H1 (cell line): ENCODE results near the gene KCTD4. TPM values are rescaled to one million over a fixed set of nuclear protein-coding genes. Genes with fewer than 3 reads are reported as not detected.

Experiments used
- CTCF ChIA-PET: fragments of 300-600 bp; sonication (Branson Sonifier 250); formaldehyde crosslinking; loops from one replicate; lab custom pipeline; 2021; ENCODE audit not compliant: partially characterized antibody; lab: Charles Lee
- POLR2A ChIA-PET: fragments of 300-600 bp; sonication (Branson Sonifier 250); formaldehyde crosslinking; loops from one replicate; lab custom pipeline; 2021; ENCODE audit warnings: inconsistent platforms; ENCODE audit not compliant: partially characterized antibody; lab: Charles Lee
- DNase-seq, 2 experiments: peaks; one replicate each; pipeline versions ENCODE4 v3.0.0 to v3.0.0-alpha.2; 2010 to 2022; ENCODE audit warnings: low spot score in 2 of 2, low read depth in 1 of 2, mixed read lengths in 1 of 2
- FAIRE-seq: peaks from 2 replicates; lab custom pipeline; 2011; peaks lifted over from hg19 to GRCh38; lab: Jason Lieb, UNC
- H2AFZ ChIP-seq: 2 replicates; pipeline ENCODE4 v1.8.1; 2012; ENCODE audit warnings: low read length, inconsistent platforms
- H2AK5ac ChIP-seq: 2 replicates; pipeline ENCODE4 v1.6.1; 2013; ENCODE audit warnings: low read depth, low read length
- H2BK120ac ChIP-seq: replicated peaks from 2 replicates; pipeline ENCODE3; 2013; ENCODE audit warnings: low read depth, low read length, inconsistent platforms
- H2BK12ac ChIP-seq: 2 replicates; pipeline ENCODE4 v1.6.1; 2013; ENCODE audit warnings: low read depth, low read length
- H2BK15ac ChIP-seq: 2 replicates; pipeline ENCODE4 v1.6.1; 2013; ENCODE audit warnings: low read length
- H2BK20ac ChIP-seq: 2 replicates; pipeline ENCODE4 v1.6.1; 2013; ENCODE audit warnings: low read length
- H2BK5ac ChIP-seq: 2 replicates; pipeline ENCODE4 v1.6.1; 2013; ENCODE audit warnings: low read depth, low read length
- H3K14ac ChIP-seq: 2 replicates; pipeline ENCODE4 v1.6.1; 2013; ENCODE audit warnings: inconsistent platforms; ENCODE audit not compliant: insufficient read length
- H3K18ac ChIP-seq: 2 replicates; pipeline ENCODE4 v1.6.1; 2013; ENCODE audit warnings: low read length; ENCODE audit errors: extremely low read depth
- H3K23ac ChIP-seq: 2 replicates; pipeline ENCODE4 v1.6.1; 2013; ENCODE audit warnings: inconsistent platforms; ENCODE audit not compliant: insufficient read length
- H3K23me2 ChIP-seq: 2 replicates; pipeline ENCODE4 v1.6.1; 2013; ENCODE audit warnings: low read depth, low read length
- H3K27ac ChIP-seq: 2 replicates; pipeline ENCODE4 v1.6.1; 2011; ENCODE audit warnings: low read depth, low read length, inconsistent platforms
- H3K27me3 ChIP-seq, 4 experiments: replicated peaks in 1 of 4; 1 replicate in 1 of 4; 2 replicates in 3 of 4; pipeline versions ENCODE4 v1.6.1 to v1.8.1; 2011 to 2013; ENCODE audit warnings: low read length in 3 of 4, mild to moderate bottlenecking in 3 of 4, inconsistent platforms in 2 of 4, mixed read lengths in 2 of 4, moderate library complexity in 1 of 4; ENCODE audit not compliant: control insufficient read depth in 3 of 4, insufficient read depth in 3 of 4; ENCODE audit errors: extremely low read depth in 1 of 4
- H3K36me3 ChIP-seq, 4 experiments: 2 replicates each; pipeline versions ENCODE4 v1.6.1 to v1.8.1; 2011 to 2013; ENCODE audit warnings: mild to moderate bottlenecking in 4 of 4, low read length in 3 of 4, moderate library complexity in 2 of 4, control low read depth in 1 of 4, inconsistent platforms in 1 of 4; ENCODE audit not compliant: insufficient read depth in 4 of 4, control insufficient read depth in 2 of 4
- H3K4ac ChIP-seq: replicated peaks from 2 replicates; pipeline ENCODE3; 2013; ENCODE audit warnings: low read length, low read depth, mixed read lengths, inconsistent platforms; ENCODE audit not compliant: insufficient read length
- H3K4me1 ChIP-seq, 4 experiments: replicated peaks in 1 of 4; 1 replicate in 1 of 4; 2 replicates in 3 of 4; pipeline versions ENCODE4 v1.6.1 to v1.8.1; 2011 to 2013; ENCODE audit warnings: low read length in 3 of 4, inconsistent platforms in 2 of 4, mixed read lengths in 1 of 4; ENCODE audit not compliant: insufficient read depth in 4 of 4, control insufficient read depth in 3 of 4
- H3K4me2 ChIP-seq, 2 experiments: 2 replicates each; pipeline versions ENCODE4 v1.6.1 to v1.8.1; 2011 to 2013; ENCODE audit warnings: low read depth in 2 of 2, low read length in 2 of 2, control low read depth in 1 of 2, inconsistent platforms in 1 of 2, mild to moderate bottlenecking in 1 of 2; ENCODE audit not compliant: insufficient read depth in 1 of 2
- H3K4me3 ChIP-seq, 4 experiments: fragments of 200-600, 300-600 bp in 1 of 4; sonication (generic), shearing (Covaris generic), sonication (Bioruptor Twin) in 1 of 4; 2 replicates each; pipeline versions ENCODE4 v1.5.1 to v1.8.1; 2011 to 2016; ENCODE audit warnings: low read length in 4 of 4, low read depth in 3 of 4, control low read depth in 2 of 4, inconsistent platforms in 2 of 4, mild to moderate bottlenecking in 2 of 4, mixed read lengths in 1 of 4, moderate library complexity in 1 of 4; ENCODE audit not compliant: insufficient read depth in 2 of 4; ENCODE audit errors: extremely low read depth in 1 of 4
- H3K56ac ChIP-seq: replicated peaks from 2 replicates; pipeline ENCODE3; 2013; ENCODE audit warnings: low read depth, mild to moderate bottlenecking, mixed read lengths, low read length, inconsistent platforms; ENCODE audit not compliant: insufficient read length
- H3K79me1 ChIP-seq: 2 replicates; pipeline ENCODE4 v1.6.1; 2013; ENCODE audit warnings: low read depth, low read length, control low read depth
- H3K79me2 ChIP-seq, 2 experiments: 2 replicates each; pipeline versions ENCODE4 v1.6.1 to v1.8.1; 2012 to 2013; ENCODE audit warnings: low read length in 2 of 2, mild to moderate bottlenecking in 2 of 2, inconsistent platforms in 1 of 2; ENCODE audit not compliant: insufficient read depth in 2 of 2, control insufficient read depth in 1 of 2
- H3K9ac ChIP-seq, 4 experiments: replicated peaks in 1 of 4; 1 replicate in 1 of 4; 2 replicates in 3 of 4; pipeline versions ENCODE4 v1.6.1 to v1.8.1; 2011 to 2013; ENCODE audit warnings: low read depth in 3 of 4, low read length in 3 of 4, control low read depth in 2 of 4, mild to moderate bottlenecking in 2 of 4, moderate library complexity in 2 of 4, inconsistent platforms in 1 of 4; ENCODE audit errors: extremely low read depth in 1 of 4
- H3K9me3 ChIP-seq, 2 experiments: 2 replicates each; pipeline versions ENCODE4 v1.6.1 to v1.8.1; 2012 to 2013; ENCODE audit warnings: mild to moderate bottlenecking in 2 of 2, moderate library complexity in 2 of 2, control low read depth in 1 of 2, inconsistent platforms in 1 of 2, low read depth in 1 of 2, low read length in 1 of 2, mixed read lengths in 1 of 2; ENCODE audit not compliant: insufficient read depth in 2 of 2
- H4K20me1 ChIP-seq, 2 experiments: replicated peaks in 1 of 2; 2 replicates each; pipeline versions ENCODE3 to v1.8.1; 2011 to 2013; ENCODE audit warnings: inconsistent platforms in 2 of 2, low read length in 2 of 2, mild to moderate bottlenecking in 1 of 2; ENCODE audit not compliant: insufficient read depth in 2 of 2, control insufficient read depth in 1 of 2
- H4K5ac ChIP-seq: 2 replicates; pipeline ENCODE4 v1.6.1; 2013; ENCODE audit warnings: low read length, low read depth, mixed read lengths, inconsistent platforms; ENCODE audit not compliant: insufficient read length
- H4K8ac ChIP-seq: 2 replicates; pipeline ENCODE4 v1.8.0; 2013; ENCODE audit warnings: mild to moderate bottlenecking, moderate library complexity, low read length, inconsistent platforms; ENCODE audit not compliant: insufficient read depth; ENCODE audit errors: extremely low read depth
- H4K91ac ChIP-seq: replicated peaks from 2 replicates; pipeline ENCODE3; 2013; ENCODE audit warnings: low read length, mixed read lengths, inconsistent platforms; ENCODE audit not compliant: insufficient read length
- CHD2 ChIP-seq: IDR thresholded peaks from 2 replicates; pipeline ENCODE4 v1.6.1; 2012; ENCODE audit warnings: low read length, improper control_type of control experiment
- CREB1 ChIP-seq: IDR thresholded peaks from 2 replicates; pipeline ENCODE4 v1.6.1; 2012; ENCODE audit warnings: inconsistent platforms
- CTBP2 ChIP-seq: IDR thresholded peaks from 2 replicates; pipeline ENCODE4 v1.7.0; 2011; ENCODE audit warnings: borderline replicate concordance, mild to moderate bottlenecking, moderate library complexity, mixed read lengths, low read length; ENCODE audit not compliant: insufficient read depth, insufficient read length
- HDAC6 ChIP-seq: IDR thresholded peaks from one replicate; pipeline ENCODE4 v1.7.1; 2012; ENCODE audit warnings: low read depth, mild to moderate bottlenecking, inconsistent platforms, low read length, moderate library complexity
- JUN ChIP-seq: IDR thresholded peaks from 2 replicates; pipeline ENCODE4 v1.6.1; 2011; ENCODE audit warnings: low read depth, mild to moderate bottlenecking, improper control_type of control experiment, low read length
- KDM4A ChIP-seq: IDR thresholded peaks from one replicate; pipeline ENCODE4 v1.7.1; 2012; ENCODE audit warnings: low read depth, mild to moderate bottlenecking, moderate library complexity, low read length, inconsistent platforms; ENCODE audit not compliant: severe bottlenecking
- MAFK ChIP-seq: IDR thresholded peaks from 2 replicates; pipeline ENCODE4 v1.6.1; 2012; ENCODE audit warnings: low read depth, mild to moderate bottlenecking, improper control_type of control experiment, low read length
- POLR2AphosphoS5 ChIP-seq: IDR thresholded peaks from 2 replicates; pipeline ENCODE4 v1.6.1; 2011; ENCODE audit warnings: low read depth, low read length
- RXRA ChIP-seq: IDR thresholded peaks from 2 replicates; pipeline ENCODE4 v1.6.1; 2011; ENCODE audit warnings: low read depth, mild to moderate bottlenecking, low read length, moderate library complexity; ENCODE audit not compliant: insufficient read depth
- WGBS, 2 experiments: shearing (Covaris generic) in 1 of 2; methylation state at CpG; one replicate each; pipeline versions ENCODE4 v1.1.6 to v1.1.7; 2013 to 2015; ENCODE audit warnings: low lambda C conversion rate in 2 of 2, mixed read lengths in 2 of 2, inconsistent platforms in 1 of 2, low coverage in 1 of 2, missing lambda C conversion rate in 1 of 2; ENCODE audit not compliant: insufficient replicate concordance in 2 of 2, insufficient coverage in 1 of 2, insufficient read length in 1 of 2; ENCODE audit errors: extremely low coverage in 1 of 2, missing lambda C conversion rate in 1 of 2; 5-methylcytosine and 5-hydroxymethylcytosine counted together
- polyA plus RNA-seq, 7 experiments: library from polyadenylated mRNA; depleted of rRNA in 3 of 7; stranded (reverse) in 5 of 7; unstranded in 2 of 7; fragments of >200 nt in 5 of 7; fragments of 200-250 nt in 2 of 7; gene quantifications; 1 replicate in 5 of 7; 2 replicates in 1 of 7; 4 replicates in 1 of 7; pipeline versions ENCODE4 v1.2.1 to v1.2.3, GENCODE V29; 2011 to 2013; ENCODE audit warnings: missing spikeins in 2 of 7, mixed read lengths in 2 of 7
- total RNA-seq: library from RNA; stranded (reverse); fragmentation: NEBNext Ultra II Directional; extraction: Animal tissue kit (Norgen Biotek cat#: 25700); gene quantifications from 2 replicates; pipeline ENCODE4 v1.2.1, GENCODE V29; 2021
- TF ChIP-seq, protein P1 (sequence below): IDR thresholded peaks from 2 replicates; pipeline ENCODE4 v1.6.1; 2012; ENCODE audit warnings: inconsistent platforms

KCTD4 gene
- total and polyA plus RNA-seq, 2 of the 8 experiments (the other 6 are each of a cell fraction or from before 2014, with no cell fraction given): not detected

DNA sequence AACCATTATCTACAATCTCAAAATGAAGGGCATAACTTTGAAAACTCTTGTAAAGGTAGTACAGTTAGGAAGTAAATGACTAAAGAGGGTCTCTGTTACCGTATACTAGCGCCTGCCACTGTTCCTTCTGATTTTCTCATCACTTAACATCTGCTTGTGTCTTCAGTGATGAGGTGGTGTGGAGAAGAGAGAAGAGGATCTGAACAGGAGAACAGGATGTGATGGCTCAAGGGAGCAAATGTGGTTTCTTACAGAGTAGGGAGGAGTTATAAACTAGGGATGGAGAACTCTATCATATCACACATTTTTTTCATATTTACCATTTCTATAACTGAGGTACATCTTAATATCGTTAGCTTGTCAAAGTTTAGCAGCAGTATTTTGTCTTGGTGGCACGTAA is 1.1 kb downstream of the KCTD4 start:
- H3K4me2 ChIP-seq: no peak overlapping the region
- no peaks in the 10 kb centered on the region; the same call in 1 of the 2 replicates for H3K79me1 ChIP-seq
- ChIA-PET POLR2A (interaction anchor here (1.5 kb wide), 1 partner anchor 27 kb away, joined by 4 read pairs; no protein-coding TSS in a partner anchor), CTCF (interaction anchor here (1.2 kb wide), 1 partner anchor 81 kb away, joined by 3 read pairs; no protein-coding TSS in a partner anchor)
- peaks cover 0 to 3% of the 10 kb centered on the region in 2 experiments; a peak in 1 of 4 replicates for H3K79me2 ChIP-seq
- no peak overlapping the region for H3K56ac ChIP-seq
- H3K14ac ChIP-seq: no peak overlapping the region
- no peaks in the 10 kb centered on the region for H3K23me2 ChIP-seq
- H3K4me1 ChIP-seq: peaks cover 0 to 3% (median 0%) of the 10 kb centered on the region in 4 experiments; a peak in 1 of 7 replicates
- peaks cover 0 to under 1% of the 10 kb centered on the region in 2 experiments for H4K20me1 ChIP-seq
- no peak overlapping the region for H2BK15ac ChIP-seq
- no peak overlapping the region for H2AK5ac ChIP-seq
- H4K91ac ChIP-seq: no peak overlapping the region
- DNase-seq (no peak), FAIRE-seq (no peak)
- H2BK20ac ChIP-seq: no peak overlapping the region
- no peak overlapping the region for H4K5ac ChIP-seq
- H3K9ac ChIP-seq: no peak overlapping the region
- WGBS, 2 experiments: 84% methylated on average over 4 of the region's 4 CpGs; no CpG with 5 or more reads in 1 of the 2 experiments
- H3K9me3 ChIP-seq: no peaks in the 10 kb centered on the region
- no peak overlapping the region for H3K4ac ChIP-seq
- no peaks in the 10 kb centered on the region for H3K36me3 ChIP-seq
- no peak overlapping the region for H3K23ac ChIP-seq
- no peaks in the 10 kb centered on the region for H3K27me3 ChIP-seq
- H3K4me3 ChIP-seq: no peak overlapping the region
- no peak overlapping the region for H4K8ac ChIP-seq
- H2BK5ac ChIP-seq: no peak overlapping the region
- no peak overlapping the region for H2AFZ ChIP-seq
- H3K18ac ChIP-seq: no peak overlapping the region
- H2BK12ac ChIP-seq: no peak overlapping the region
- TF ChIP-seq HDAC6 (no peak), JUN (no peak), CTBP2 (no peak), KDM4A (no peak), MAFK (no peak), POLR2AphosphoS5 (no peak), CREB1 (no peak), CHD2 (no peak), RXRA (no peak)
- TF ChIP-seq, protein P1, sequence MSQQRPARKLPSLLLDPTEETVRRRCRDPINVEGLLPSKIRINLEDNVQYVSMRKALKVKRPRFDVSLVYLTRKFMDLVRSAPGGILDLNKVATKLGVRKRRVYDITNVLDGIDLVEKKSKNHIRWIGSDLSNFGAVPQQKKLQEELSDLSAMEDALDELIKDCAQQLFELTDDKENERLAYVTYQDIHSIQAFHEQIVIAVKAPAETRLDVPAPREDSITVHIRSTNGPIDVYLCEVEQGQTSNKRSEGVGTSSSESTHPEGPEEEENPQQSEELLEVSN: no peak
- H3K27ac ChIP-seq: no peak overlapping the region
- H2BK120ac ChIP-seq: no peak overlapping the region
